H1 (cell line): Measurements from ENCODE around the gene TCF19. TPM values are rescaled to one million over a fixed set of nuclear protein-coding genes. Genes with fewer than 3 reads are reported as not detected.

Experiments used
- CBX8 ChIP-seq: fragments of 300-800, 300-1000 bp; sonication (generic); IDR thresholded peaks from 2 replicates; pipeline ENCODE4 v1.7.1; 2016; ENCODE audit warnings: low read depth, low read length, borderline replicate concordance
- E2F6 ChIP-seq: IDR thresholded peaks from 2 replicates; pipeline ENCODE4 v1.6.1; 2012; ENCODE audit warnings: inconsistent platforms
- GTF2F1 ChIP-seq: IDR thresholded peaks from 2 replicates; pipeline ENCODE4 v1.6.1; 2012; ENCODE audit warnings: low read depth, low read length, improper control_type of control experiment, borderline replicate concordance
- RXRA ChIP-seq: IDR thresholded peaks from 2 replicates; pipeline ENCODE4 v1.6.1; 2011; ENCODE audit warnings: low read depth, mild to moderate bottlenecking, low read length, moderate library complexity; ENCODE audit not compliant: insufficient read depth
- USF2 ChIP-seq: IDR thresholded peaks from 2 replicates; pipeline ENCODE4 v1.6.1; 2011; ENCODE audit warnings: low read length, improper control_type of control experiment
- polyA plus RNA-seq, 7 experiments: library from polyadenylated mRNA; depleted of rRNA in 3 of 7; stranded (reverse) in 5 of 7; unstranded in 2 of 7; fragments of >200 nt in 5 of 7; fragments of 200-250 nt in 2 of 7; gene quantifications; 1 replicate in 5 of 7; 2 replicates in 1 of 7; 4 replicates in 1 of 7; pipeline versions ENCODE4 v1.2.1 to v1.2.3, GENCODE V29; 2011 to 2013; ENCODE audit warnings: missing spikeins in 2 of 7, mixed read lengths in 2 of 7
- total RNA-seq: library from RNA; stranded (reverse); fragmentation: NEBNext Ultra II Directional; extraction: Animal tissue kit (Norgen Biotek cat#: 25700); gene quantifications from 2 replicates; pipeline ENCODE4 v1.2.1, GENCODE V29; 2021

The TCF19 gene
- total and polyA plus RNA-seq, 2 of the 8 experiments (the other 6 are each of a cell fraction or from before 2014, with no cell fraction given): 7.2 to 11.0 TPM

DNA sequence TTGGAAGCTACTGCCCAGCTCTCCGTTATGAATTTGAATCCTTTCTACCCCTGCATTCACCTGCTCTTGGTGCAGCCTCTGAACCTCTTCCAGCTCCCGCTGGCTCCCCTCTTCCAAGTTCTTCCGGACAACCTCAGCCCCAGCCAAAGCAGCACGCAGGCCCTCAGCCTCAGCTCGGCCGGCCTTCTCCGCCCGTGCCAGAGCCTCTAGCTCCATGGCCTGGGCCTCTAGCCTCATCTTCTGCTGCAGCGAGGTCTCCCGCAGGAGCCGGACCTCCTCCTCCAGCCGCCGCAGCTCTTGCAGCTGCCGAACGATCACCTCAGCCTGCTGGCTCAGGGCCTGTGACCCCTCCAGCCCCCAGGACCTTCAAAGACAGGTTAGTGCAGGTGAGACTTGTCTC lies 4.0 kb upstream of the TCF19 start (continued):
- TF ChIP-seq USF2: no peak
- TF ChIP-seq RXRA: no peak
- TF ChIP-seq GTF2F1: no peak
- no peak for TF ChIP-seq CBX8
- no peak for TF ChIP-seq E2F6
